Thyroid gland (tissue), 4 donors: ENCODE measurements around the gene PDE4B. TPM values are rescaled to one million over a fixed set of nuclear protein-coding genes. Genes with fewer than 3 reads are reported as not detected.

Experiments used
- DNase-seq, 2 donors: peaks; one replicate each; pipeline ENCODE4 v3.0.0-alpha.2; 2019
- H3K27ac ChIP-seq, 3 donors: fragments of 200-600 bp; sonication (generic); 1 replicate in 2 of 3; 2 replicates in 1 of 3; pipeline ENCODE4 v1.5.1; 2016 to 2019; ENCODE audit warnings: mild to moderate bottlenecking in 1 of 3, moderate library complexity in 1 of 3
- H3K27me3 ChIP-seq: fragments of 200-600 bp; sonication (generic); one replicate; pipeline ENCODE4 v1.5.1; 2019
- H3K36me3 ChIP-seq, 2 donors: fragments of 200-600 bp; sonication (generic); one replicate each; pipeline ENCODE4 v1.5.1; 2016 to 2019
- H3K4me1 ChIP-seq, 2 donors: fragments of 200-600 bp; sonication (generic); one replicate each; pipeline ENCODE4 v1.5.1; 2017 to 2019
- H3K4me3 ChIP-seq, 3 donors: fragments of 200-600 bp; sonication (generic); replicated peaks in 1 of 3; 1 replicate in 2 of 3; 2 replicates in 1 of 3; pipeline ENCODE4 v1.5.1; 2016; ENCODE audit warnings: mild to moderate bottlenecking in 1 of 3
- H3K9me3 ChIP-seq: fragments of 200-600 bp; sonication (generic); one replicate; pipeline ENCODE4 v1.5.1; 2017
- POLR2A ChIP-seq, 2 donors: fragments of 450-650 bp; IDR thresholded peaks; one replicate each; pipeline ENCODE4 v1.6.1; 2017; ENCODE audit warnings: antibody characterized with exemption in 2 of 2, mild to moderate bottlenecking in 2 of 2, moderate library complexity in 1 of 2
- WGBS, 2 donors: methylation state at CpG; one replicate each; pipeline ENCODE4 v1.1.5; 2017; 5-methylcytosine and 5-hydroxymethylcytosine counted together
- intact Hi-C: fragments of 100-400 bp; cut with DNase I; formaldehyde crosslinking; loops from one replicate; pipeline ENCODE4 v1.15.1; 2023
- total RNA-seq, 4 donors: library from RNA; depleted of rRNA; stranded (reverse); fragments of >200 nt; gene quantifications; one replicate each; pipeline ENCODE4 v1.2.3, GENCODE V29; 2016
- TF ChIP-seq, protein P1 (sequence below), 6 experiments: fragments of 200-600 bp in 3 of 6; fragments of 450-650 bp in 3 of 6; sonication (generic) in 3 of 6; IDR thresholded peaks; one replicate each; pipeline ENCODE4 v1.5.1; 2016 to 2019; ENCODE audit warnings: antibody characterized with exemption in 6 of 6, mild to moderate bottlenecking in 2 of 6, inconsistent platforms in 1 of 6, moderate library complexity in 1 of 6

The PDE4B gene
- total RNA-seq, 4 donors from 2014 or later: 9.6 to 21.3 (median 15.0) TPM

DNA sequence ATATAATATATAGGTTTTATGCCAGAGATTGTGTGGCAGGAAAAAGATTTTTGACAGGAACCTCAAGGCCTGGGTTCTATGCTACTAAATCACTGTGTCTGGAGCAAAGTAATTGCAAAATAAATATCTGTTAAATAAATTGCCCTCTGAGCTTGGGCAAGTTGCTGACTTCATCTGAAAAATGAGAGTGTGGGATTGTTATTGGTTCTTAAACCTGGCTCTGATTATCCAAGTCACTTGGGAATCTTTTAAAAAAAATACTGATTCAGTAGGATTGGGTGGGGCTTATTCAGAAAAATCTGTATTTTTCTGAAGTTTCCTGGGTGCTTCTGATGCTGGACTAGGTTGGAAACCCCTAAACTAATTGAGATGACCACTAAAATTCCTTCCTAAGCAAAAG lies 567.1 kb downstream of the PDE4B start:
- Histone ChIP-seq H3K27ac (no peak overlapping the region), H3K36me3 (peaks cover 3 to 12% of the 10 kb centered on the region in 2 donors), H3K27me3 (no peaks in the 10 kb centered on the region), H3K9me3 (no peaks in the 10 kb centered on the region), H3K4me1 (peaks cover 13 to 16% of the 10 kb centered on the region in 2 donors), H3K4me3 (no peak overlapping the region)
- no peak for TF ChIP-seq POLR2A (IDR thresholded peaks at IDR 0.05)
- TF ChIP-seq, protein P1, sequence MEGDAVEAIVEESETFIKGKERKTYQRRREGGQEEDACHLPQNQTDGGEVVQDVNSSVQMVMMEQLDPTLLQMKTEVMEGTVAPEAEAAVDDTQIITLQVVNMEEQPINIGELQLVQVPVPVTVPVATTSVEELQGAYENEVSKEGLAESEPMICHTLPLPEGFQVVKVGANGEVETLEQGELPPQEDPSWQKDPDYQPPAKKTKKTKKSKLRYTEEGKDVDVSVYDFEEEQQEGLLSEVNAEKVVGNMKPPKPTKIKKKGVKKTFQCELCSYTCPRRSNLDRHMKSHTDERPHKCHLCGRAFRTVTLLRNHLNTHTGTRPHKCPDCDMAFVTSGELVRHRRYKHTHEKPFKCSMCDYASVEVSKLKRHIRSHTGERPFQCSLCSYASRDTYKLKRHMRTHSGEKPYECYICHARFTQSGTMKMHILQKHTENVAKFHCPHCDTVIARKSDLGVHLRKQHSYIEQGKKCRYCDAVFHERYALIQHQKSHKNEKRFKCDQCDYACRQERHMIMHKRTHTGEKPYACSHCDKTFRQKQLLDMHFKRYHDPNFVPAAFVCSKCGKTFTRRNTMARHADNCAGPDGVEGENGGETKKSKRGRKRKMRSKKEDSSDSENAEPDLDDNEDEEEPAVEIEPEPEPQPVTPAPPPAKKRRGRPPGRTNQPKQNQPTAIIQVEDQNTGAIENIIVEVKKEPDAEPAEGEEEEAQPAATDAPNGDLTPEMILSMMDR (IDR thresholded peaks at IDR 0.05): no peak
- intact Hi-C loops: no loop called here
- no peak for DNase-seq

DNA sequence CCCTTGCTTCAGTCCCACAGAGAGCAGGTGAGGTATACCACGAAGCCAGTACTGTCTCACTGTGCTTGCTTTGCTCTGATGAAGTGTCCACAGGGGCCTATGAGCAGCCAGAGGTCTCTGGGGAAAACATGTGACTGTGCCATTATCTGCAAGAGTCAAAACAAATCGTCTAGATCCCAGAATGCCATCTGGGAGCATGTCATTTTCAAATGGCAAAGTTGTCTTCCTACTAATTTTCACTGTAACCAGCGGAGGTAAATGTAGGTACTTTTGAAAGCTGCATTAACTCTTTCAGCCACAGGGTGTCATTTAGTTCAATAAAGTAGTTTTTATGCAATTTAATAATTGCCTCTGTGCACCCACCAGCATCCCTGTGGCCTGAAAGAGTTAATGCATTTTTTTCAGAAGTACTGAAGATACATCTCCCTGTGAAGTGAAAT lies 567.6 kb downstream of the PDE4B start:
- DNase-seq: no peak
- no peak for TF ChIP-seq POLR2A (IDR thresholded peaks at IDR 0.05)
- TF ChIP-seq, protein P1 (IDR thresholded peaks at IDR 0.05): no peak
- no peak overlapping the region for H3K27ac ChIP-seq
- intact Hi-C loops: no loop called here
- H3K4me3 ChIP-seq: no peak overlapping the region
- no peaks in the 10 kb centered on the region for H3K27me3 ChIP-seq
- 44 to 52% methylated on average over 3 of the region's 3 CpGs for WGBS, 2 donors
- H3K36me3 ChIP-seq: peaks cover 3 to 12% of the 10 kb centered on the region in 2 donors
- peaks cover 13 to 16% of the 10 kb centered on the region in 2 donors for H3K4me1 ChIP-seq
- no peaks in the 10 kb centered on the region for H3K9me3 ChIP-seq

GRCh38 chr1:66364578-66365391 lies 572.1 kb downstream of the PDE4B start:
- H3K27ac ChIP-seq: no peak overlapping the region
- peaks cover 8 to 10% of the 10 kb centered on the region in 2 donors for H3K4me1 ChIP-seq
- no peaks in the 10 kb centered on the region for H3K9me3 ChIP-seq
- no peak for DNase-seq
- WGBS, 2 donors: 77 to 96% methylated on average over 2 of the region's 2 CpGs
- peaks cover 17 to 23% of the 10 kb centered on the region in 2 donors for H3K36me3 ChIP-seq
- H3K4me3 ChIP-seq: no peak overlapping the region
- no peak for TF ChIP-seq POLR2A (IDR thresholded peaks at IDR 0.05)
- TF ChIP-seq, protein P1 (IDR thresholded peaks at IDR 0.05): no peak
- intact Hi-C loops: no loop called here
- no peaks in the 10 kb centered on the region for H3K27me3 ChIP-seq

DNA sequence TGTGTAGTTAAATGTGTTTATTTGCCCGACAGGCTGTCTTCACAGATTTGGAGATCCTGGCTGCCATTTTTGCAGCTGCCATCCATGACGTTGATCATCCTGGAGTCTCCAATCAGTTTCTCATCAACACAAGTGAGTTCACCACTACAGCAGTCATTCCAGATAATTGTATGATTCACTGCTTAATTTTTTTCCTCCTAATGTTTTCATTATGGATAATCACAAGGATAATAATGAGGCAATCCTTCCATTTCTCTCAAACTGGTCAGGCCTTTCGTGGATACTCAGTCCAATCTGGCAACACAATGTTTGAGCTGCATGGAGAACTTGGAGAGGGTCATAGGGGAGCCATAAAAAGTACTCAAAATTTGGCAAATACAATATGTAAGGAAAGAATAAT lies 572.9 kb downstream of the PDE4B start:
- Histone ChIP-seq H3K4me1 (peaks cover 0 to 5% of the 10 kb centered on the region in 2 donors), H3K4me3 (no peak overlapping the region), H3K9me3 (no peaks in the 10 kb centered on the region), H3K27me3 (no peaks in the 10 kb centered on the region), H3K36me3 (peaks cover 17 to 23% of the 10 kb centered on the region in 2 donors), H3K27ac (no peak overlapping the region)
- no peak for TF ChIP-seq POLR2A (IDR thresholded peaks at IDR 0.05)
- TF ChIP-seq, protein P1 (IDR thresholded peaks at IDR 0.05): no peak
- WGBS, 2 donors: 90 to 91% methylated on average over 3 of the region's 3 CpGs
- intact Hi-C loops: no loop called here
- DNase-seq: no peak

DNA sequence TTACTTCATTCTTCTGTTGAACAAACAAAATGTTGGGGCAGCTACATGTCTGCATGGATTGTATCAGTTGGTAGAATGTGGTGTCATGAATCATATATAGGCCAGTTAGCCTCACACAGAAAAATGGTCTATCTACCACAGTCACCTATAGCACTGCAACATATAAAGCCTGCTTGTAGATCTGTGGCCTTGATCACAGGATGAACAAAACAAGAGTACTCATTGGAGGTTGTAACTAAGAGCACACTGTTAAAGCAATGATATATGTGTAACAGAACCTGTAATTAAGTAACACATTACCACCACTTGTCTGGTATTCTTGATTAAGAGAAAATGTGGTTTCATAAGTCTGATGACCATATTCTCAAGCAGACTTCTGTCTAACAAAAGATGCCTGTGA lies 573.9 kb downstream of the PDE4B start:
- peaks cover 18 to 23% of the 10 kb centered on the region in 2 donors for H3K36me3 ChIP-seq
- TF ChIP-seq, protein P1 (IDR thresholded peaks at IDR 0.05): no peak
- no peak for TF ChIP-seq POLR2A (IDR thresholded peaks at IDR 0.05)
- peaks cover 0 to 5% of the 10 kb centered on the region in 2 donors for H3K4me1 ChIP-seq

More for the DNA sequence above, 573.9 kb downstream of the PDE4B start:
- Histone ChIP-seq H3K27me3 (no peaks in the 10 kb centered on the region), H3K9me3 (no peaks in the 10 kb centered on the region), H3K4me3 (no peak overlapping the region), H3K27ac (no peak overlapping the region)
- intact Hi-C loops: no loop called here
- no peak for DNase-seq
